Measurements from ENCODE around the gene ABCC4.

Gene ABCC4

GRCh38 chr13:95256091-95256490, 45.2 kb downstream of the ABCC4 start:
- no peak for DNase-seq

- DNase-seq: no peak
These were observed 46.0 kb downstream of the ABCC4 start for GRCh38 chr13:95255072-95255732.

- DNase-seq: no peak
These were observed 46.9 kb downstream of the ABCC4 start for GRCh38 chr13:95254339-95254738.

DNA sequence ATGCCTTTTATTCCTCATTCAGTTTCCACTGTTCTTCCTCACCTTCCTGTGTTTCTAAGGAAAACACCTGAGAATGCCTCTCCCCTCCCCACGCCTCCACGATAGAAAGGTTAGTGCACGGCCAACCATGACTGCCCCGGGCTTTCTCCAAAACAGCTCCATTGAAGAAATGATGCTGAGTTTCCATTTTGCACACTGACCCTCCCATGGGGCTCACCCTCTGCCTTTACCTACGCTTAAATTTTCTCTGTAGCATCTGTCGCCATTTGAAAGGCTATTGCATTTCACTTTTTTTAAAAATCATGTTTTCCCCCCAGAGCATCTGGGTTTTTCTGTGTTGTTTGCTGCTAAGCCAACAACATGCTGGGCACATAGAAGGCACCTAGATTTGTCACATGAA, 48.2 kb downstream of the ABCC4 start:
- no peak for DNase-seq

DNA sequence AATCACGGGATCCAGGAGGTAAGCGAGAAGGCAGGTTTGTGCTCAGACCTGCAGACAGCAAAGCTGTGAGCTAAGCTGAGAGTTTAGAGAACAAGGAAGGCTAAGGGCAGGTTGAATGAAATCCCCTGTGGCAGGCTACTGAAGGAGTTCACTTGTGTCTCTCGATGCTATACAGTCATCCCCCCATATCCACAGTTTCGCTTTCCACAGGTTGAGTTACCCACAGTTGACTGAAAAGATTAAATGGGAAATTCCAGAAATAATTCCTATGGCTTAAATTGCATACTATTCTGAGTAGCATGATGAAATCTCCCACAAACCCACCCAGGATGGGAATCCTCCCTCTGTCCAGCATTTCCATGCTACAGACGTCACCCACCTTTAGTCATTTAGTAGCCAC, 49.6 kb downstream of the ABCC4 start:
- no peak for DNase-seq

DNA sequence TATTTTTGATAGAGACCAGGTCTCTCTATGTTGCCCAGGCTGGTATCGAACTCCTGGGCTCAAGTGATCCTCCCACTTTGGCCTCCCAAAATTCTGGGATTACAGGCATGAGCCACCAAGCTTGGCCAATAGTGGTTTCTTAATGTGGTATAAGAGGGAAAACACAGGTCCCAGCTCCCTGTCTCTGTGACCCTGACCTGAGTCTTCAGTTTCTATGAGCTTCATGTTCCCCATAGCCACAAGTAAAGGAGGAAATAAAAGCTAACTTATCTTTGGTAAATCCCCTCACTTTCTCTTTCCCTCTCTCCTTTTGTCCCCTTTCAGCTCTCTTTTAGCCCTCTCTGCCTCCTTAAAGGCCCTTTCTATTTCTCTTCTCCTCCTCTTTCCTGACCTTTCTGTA, 50.3 kb downstream of the ABCC4 start:
- DNase-seq: no peak

DNA sequence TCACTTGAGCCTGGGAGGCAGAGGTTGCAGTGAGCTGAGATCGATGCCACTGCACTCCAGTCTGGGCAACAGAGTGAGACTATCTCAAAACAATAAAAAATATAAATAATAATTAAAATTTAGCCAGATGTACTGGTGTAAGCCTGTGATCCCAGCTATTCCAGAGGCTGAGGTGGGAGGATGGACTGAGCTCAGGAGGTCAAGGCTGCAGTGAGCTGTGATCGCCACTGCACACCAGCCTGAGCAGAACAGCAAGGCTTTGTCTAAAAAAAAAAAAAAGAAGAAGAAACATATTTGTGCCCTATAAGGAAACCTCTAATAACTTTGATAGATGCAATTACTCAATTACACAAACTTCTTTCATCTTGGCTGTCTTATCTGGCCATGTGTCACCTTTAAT, 52.3 kb downstream of the ABCC4 start:
- DNase-seq: no peak

DNA sequence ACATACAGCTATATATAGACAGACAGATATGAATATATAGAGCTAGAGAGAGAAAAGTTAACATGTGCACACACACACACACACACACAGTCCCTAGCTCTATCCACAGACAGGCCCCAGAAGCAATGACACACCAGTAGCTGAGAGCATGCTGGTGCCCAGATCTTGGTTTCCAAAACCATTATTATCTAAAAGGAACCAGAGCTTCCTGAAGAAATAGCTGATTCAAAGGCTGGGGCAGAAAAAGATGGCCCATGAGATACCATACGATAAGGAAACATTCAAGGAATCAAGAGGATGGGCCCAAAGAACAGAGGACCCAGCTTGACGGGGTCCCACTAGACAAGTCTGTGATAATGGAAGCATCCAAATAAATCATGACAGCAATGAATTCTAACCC, 53.4 kb downstream of the ABCC4 start:
- DNase-seq: no peak

DNA sequence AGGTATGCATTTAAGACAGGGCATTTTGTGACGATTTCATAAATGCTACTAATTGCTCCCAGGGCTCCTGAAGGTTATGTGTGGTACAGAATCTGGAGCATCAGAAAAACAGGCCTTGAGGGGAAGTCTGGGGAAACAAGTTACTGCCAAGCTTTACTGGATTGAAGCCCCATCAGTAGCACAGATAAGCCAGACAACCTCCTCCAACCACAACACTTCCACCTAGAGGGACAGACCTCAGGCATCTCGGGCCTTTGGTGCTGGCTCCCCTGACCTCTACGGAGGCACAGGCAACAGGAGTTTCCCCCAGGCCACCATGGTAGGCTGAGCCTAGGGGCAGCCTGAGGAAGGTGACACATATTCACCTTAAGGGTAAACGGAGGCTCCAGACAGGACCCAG, 54.1 kb downstream of the ABCC4 start:
- no peak for DNase-seq

GRCh38 chr13:95246292-95247082, 54.8 kb downstream of the ABCC4 start:
- no peak for DNase-seq

GRCh38 chr13:95245071-95245470, 56.2 kb downstream of the ABCC4 start:
- no peak for DNase-seq

DNA sequence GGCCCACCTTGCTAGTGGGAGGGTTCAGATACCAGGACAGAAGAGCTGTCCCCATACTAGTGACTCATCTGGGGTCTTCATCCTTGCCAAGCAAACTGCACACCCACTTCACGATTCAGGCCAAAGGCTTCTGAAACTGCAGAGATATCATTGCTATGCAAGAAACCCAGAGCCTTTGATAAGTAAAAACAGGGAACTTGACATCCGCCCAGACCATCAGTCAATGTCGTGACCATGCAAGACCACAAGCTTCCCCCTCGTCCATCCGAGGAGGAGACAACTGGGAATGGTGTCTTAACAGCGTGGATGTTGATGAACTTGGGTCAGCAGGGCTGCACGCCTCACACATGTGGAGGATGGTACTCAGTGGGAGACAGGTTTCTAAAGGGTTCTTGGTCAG, 58.0 kb downstream of the ABCC4 start:
- no peak for DNase-seq

DNA sequence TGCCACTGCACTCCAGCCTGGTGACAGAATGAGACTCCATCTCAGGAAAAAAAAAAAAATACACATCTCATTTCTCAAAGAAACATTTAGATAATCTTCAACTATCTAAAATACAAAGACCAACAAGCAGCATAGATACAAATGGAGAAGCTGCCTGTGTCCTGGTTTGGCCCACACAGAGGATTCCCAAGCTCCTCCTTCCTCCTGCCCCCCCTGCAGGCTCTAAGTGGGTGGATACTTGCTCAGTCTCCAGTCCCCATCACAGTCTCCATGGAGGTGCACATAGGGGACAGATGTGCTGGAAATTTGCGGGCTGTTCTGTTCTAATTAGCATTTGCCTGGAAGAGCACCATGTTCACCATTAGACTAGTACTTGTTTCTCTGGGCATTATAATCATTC, 59.9 kb downstream of the ABCC4 start:
- DNase-seq: no peak

- no peak for DNase-seq
These were observed 62.0 kb downstream of the ABCC4 start for GRCh38 chr13:95239283-95239682.

GRCh38 chr13:95237310-95237870, 63.9 kb downstream of the ABCC4 start:
- DNase-seq: no peak

GRCh38 chr13:95236774-95237173, 64.5 kb downstream of the ABCC4 start:
- no peak for DNase-seq

GRCh38 chr13:95235974-95236373, 65.3 kb downstream of the ABCC4 start:
- DNase-seq: no peak

- no peak for DNase-seq
These were observed 66.0 kb downstream of the ABCC4 start for GRCh38 chr13:95235199-95235756.

GRCh38 chr13:95234242-95234641, 67.0 kb downstream of the ABCC4 start:
- no peak for DNase-seq

GRCh38 chr13:95233026-95233635, 68.1 kb downstream of the ABCC4 start:
- DNase-seq: no peak

DNA sequence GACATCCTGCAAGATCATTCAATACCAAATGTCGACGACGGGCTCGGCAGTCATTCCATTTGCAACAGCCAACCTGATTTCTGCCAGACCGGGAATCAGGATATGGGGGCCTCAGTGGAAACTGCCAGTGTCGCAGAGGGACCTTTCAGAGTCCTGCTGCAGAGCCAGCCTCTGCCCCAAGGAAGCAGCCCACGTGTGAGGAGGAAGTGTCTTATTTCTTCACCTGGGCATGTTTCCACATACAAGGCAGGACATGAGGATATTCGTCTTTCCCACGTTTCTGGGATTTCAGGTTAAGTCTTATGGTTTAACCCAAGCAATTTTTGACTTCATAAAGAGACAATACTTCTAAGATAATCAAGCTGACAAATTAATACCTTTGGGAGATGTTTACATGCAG, 69.9 kb downstream of the ABCC4 start:
- no peak for DNase-seq

GRCh38 chr13:95229855-95230254, 71.4 kb downstream of the ABCC4 start:
- DNase-seq: no peak

GRCh38 chr13:95228130-95228529, 73.1 kb downstream of the ABCC4 start:
- no peak for DNase-seq
